ENCODE results near the gene MVB12B.

The MVB12B gene

DNA sequence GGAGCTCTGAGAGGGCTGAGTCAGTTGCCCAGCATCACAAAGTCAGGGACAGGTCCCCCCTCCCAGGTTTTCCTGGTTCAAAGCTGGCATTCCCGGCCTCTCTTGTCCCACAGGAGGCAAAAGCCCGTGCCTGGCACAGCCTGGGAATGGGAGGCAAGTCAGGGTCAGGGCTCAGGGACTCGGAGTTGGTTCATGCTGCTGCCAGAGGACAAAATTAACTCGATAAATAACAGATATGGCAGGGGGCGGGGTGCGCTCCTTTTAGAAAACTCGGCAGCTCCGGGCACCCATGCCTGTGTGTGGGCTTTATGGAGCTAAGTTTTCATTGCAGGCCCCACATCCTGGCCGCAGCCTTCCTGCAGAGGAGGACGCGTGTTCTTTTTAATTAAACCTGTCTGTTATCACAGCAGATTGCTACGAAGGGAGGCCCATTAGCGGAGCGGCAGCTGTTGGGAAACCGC is 224.3 kb downstream of the MVB12B start:
- in situ Hi-C loops (cut with MboI; ENCODE audit: low sequenced_read_pairs): loop anchor here (10.0 kb wide), 1 partner anchor 46 kb away; no protein-coding TSS in a partner anchor

DNA sequence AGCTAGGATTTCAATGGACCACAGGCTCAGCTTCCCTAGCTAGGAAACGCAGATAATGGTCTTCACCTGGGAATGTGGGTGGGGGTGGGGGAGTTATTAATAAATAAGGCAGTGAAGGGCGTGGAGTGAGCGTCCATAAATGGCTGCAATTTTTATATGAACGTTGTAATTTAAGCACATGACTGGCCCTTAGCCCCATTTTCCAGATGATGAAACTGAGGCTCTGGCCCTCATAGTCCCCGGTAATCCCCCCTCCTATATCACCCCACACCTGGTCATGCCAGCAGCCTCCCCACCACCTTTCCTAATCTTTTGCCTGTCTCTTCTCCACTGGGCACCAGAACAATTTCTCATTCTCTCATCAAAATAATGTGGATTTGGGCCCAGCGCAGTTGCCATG is 225.2 kb downstream of the MVB12B start:
- in situ Hi-C loops (cut with MboI; ENCODE audit: low sequenced_read_pairs): loop anchor here (10.0 kb wide), 1 partner anchor 47 kb away; no protein-coding TSS in a partner anchor

DNA sequence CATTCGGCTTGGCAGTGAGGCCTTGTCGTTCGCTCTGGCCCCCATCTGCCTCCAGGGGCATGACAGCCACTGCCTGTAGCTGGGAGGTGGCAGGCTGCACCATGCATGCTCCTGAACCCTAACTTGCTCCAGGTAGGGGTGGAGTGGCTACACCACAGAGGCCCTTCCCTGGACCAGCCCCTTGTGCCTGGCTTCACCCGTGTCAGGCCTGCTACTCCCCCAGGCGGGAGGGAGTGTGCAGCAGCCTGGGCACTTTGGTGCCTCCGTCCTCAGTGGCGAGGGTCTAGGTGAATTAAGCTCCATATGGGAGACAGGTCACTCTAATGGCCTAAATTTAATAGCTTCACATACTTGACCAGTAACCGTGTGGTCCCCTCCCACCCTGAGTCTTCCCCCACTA is 227.7 kb downstream of the MVB12B start:
- in situ Hi-C loops (cut with MboI; ENCODE audit: low sequenced_read_pairs): loop anchor here (10.0 kb wide), 1 partner anchor 49 kb away; no protein-coding TSS in a partner anchor

DNA sequence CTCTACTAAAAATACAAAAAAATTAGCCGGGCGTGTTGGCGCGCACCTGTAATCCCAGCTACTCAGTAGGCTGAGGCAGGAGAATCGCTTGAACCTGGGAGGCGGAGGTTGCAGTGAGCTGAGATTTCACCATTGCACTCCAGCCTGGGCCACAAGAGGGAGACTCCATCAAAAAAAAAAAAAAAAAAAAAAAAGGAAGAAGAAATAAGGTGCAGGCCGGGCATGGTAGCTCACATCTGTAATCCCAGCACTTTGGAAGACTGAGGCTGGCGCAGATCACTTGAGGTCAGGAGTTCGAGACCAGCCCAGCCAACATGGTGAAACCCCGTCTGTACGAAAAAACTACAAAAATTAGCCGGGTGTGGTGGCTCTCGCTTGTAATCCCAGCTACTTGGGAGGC is 228.8 kb downstream of the MVB12B start:
- in situ Hi-C loops (cut with MboI; ENCODE audit: low sequenced_read_pairs): loop anchor here (10.0 kb wide), 1 partner anchor 51 kb away; no protein-coding TSS in a partner anchor

Measured in HL-60/S4 treated with retinoic acid at 250 ng/mL for 4 days and 3 days (cell line).